ENCODE results near the gene CFAP119. TPM values are rescaled to one million over a fixed set of nuclear protein-coding genes. Genes with fewer than 3 reads are reported as not detected.

The CFAP119 gene
- total RNA-seq, 2 experiments from 2014 or later: 4.1 to 4.6 TPM

DNA sequence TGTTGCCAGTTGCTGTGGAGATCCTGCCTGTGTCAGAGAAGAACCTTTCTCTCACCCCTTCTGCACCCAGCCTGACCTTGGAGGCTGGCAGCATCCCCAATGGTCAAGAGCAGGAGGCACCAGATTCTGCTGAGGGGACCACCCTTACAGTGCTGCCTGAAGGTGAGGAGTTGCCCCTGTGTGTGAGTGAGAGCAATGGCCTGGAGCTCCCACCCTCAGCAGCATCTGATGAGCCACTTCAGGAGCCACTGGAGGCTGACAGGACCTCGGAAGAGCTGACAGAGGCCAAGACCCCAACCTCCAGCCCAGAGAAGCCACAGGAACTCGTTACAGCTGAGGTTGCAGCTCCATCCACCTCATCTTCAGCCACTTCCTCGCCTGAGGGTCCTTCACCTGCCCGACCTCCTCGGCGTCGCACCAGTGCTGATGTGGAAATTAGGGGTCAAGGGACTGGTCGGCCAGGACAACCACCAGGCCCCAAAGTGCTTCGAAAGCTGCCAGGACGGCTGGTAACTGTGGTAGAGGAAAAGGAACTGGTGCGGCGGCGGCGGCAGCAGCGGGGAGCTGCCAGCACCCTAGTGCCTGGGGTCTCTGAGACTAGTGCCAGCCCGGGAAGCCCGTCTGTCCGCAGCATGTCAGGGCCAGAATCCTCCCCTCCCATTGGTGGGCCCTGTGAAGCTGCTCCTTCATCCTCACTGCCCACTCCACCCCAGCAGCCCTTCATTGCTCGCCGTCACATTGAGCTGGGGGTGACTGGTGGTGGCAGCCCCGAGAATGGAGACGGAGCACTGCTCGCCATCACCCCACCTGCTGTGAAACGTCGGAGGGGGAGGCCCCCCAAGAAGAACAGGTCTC, 23.8 kb downstream of the CFAP119 start:
- DNase-seq: no peak
- Mint-ChIP-seq H3K4me1 (peaks cover 4% of the 10 kb centered on the region), H3K27me3 (no peaks in the 10 kb centered on the region), H3K4me3 (no peak overlapping the region), H3K9me3 (ENCODE audit: low read depth) (no peaks in the 10 kb centered on the region), H3K27ac (no peak overlapping the region), H3K36me3 (peaks cover 43% of the 10 kb centered on the region)
- CTCF ChIA-PET: no interaction called here
- no peak for ATAC-seq

DNA sequence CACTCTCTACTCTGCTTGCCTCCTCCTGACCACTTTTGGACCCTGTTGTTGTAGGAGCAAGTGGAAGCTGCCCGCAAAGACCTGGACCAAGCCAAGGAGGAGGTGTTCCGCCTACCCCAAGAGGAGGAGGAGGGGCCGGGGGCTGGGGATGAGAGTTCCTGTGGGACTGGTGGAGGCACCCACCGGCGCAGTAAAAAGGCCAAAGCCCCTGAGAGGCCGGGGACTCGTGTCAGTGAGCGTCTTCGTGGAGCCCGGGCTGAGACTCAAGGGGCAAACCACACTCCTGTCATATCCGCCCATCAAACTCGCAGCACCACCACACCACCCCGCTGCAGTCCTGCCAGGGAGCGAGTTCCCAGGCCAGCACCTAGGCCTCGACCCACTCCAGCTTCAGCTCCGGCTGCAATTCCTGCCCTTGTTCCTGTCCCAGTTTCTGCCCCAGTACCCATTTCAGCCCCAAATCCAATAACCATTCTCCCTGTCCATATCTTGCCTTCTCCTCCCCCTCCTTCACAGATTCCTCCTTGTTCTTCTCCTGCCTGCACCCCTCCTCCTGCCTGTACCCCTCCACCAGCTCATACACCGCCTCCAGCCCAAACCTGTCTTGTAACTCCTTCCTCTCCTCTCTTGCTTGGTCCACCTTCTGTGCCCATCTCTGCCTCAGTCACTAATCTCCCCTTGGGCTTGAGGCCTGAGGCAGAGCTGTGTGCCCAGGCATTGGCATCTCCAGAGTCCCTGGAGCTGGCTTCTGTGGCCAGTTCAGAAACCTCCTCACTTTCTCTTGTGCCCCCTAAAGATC, 24.7 kb downstream of the CFAP119 start:
- Mint-ChIP-seq H3K4me3 (no peak overlapping the region), H3K36me3 (peaks cover 46% of the 10 kb centered on the region), H3K9me3 (ENCODE audit: low read depth) (no peaks in the 10 kb centered on the region), H3K4me1 (peaks cover 4% of the 10 kb centered on the region), H3K27me3 (no peaks in the 10 kb centered on the region), H3K27ac (no peak overlapping the region)
- no peak for DNase-seq
- CTCF ChIA-PET: interaction anchor here (0.6 to 0.7 kb wide), 2 partner anchors 165 to 465 kb away, joined by 3 read pairs; no protein-coding TSS in a partner anchor
- ATAC-seq: no peak

- peak; percentile 67 for ATAC-seq
- H3K27ac Mint-ChIP-seq: no peak overlapping the region
- H3K4me1 Mint-ChIP-seq: peaks cover 20% of the 10 kb centered on the region
These were observed 30.5 kb downstream of the CFAP119 start for GRCh38 chr16:30731411-30731810.

DNA sequence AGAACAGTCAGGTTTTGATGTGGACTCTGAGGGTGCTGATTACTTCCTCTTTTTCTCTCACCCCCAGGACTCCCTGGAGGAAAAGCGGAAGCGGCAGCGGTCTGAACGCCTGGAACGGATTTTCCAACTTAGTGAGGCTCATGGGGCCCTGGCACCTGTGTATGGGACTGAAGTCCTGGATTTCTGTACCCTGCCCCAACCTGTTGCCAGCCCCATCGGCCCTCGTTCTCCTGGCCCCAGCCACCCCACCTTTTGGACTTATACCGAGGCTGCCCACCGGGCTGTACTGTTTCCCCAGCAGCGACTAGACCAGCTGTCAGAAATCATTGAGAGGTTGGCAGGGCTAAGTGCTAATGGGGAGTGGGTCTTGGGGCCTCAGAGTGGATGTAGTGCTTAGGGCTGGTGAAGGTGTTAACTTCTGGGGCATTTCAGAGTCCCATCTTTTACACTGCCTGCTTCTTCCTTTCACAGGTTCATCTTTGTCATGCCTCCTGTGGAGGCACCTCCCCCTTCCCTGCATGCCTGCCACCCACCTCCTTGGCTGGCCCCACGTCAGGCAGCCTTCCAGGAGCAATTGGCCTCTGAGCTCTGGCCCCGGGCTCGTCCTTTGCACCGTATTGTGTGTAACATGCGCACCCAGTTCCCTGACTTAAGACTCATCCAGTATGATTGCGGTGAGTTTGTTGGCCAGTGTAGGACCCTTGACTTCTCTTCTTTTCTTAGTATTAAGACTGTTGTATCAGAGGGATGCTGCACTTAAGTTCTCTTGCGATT, 32.8 kb downstream of the CFAP119 start:
- Mint-ChIP-seq H3K4me3 (no peak overlapping the region), H3K9me3 (ENCODE audit: low read depth) (no peaks in the 10 kb centered on the region), H3K36me3 (peaks cover 54% of the 10 kb centered on the region), H3K4me1 (peaks cover 20% of the 10 kb centered on the region), H3K27me3 (no peaks in the 10 kb centered on the region), H3K27ac (no peak overlapping the region)
- CTCF ChIA-PET: no interaction called here
- DNase-seq (no peak), ATAC-seq (no peak)

More at GRCh38 chr16:30731411-30731810, 30.5 kb downstream of the CFAP119 start:
- DNase-seq: peak; percentile 50
- no peaks in the 10 kb centered on the region for H3K27me3 Mint-ChIP-seq
- H3K36me3 Mint-ChIP-seq: peaks cover 51% of the 10 kb centered on the region
- H3K9me3 Mint-ChIP-seq (ENCODE audit: low read depth): no peaks in the 10 kb centered on the region
- no peak overlapping the region for H3K4me3 Mint-ChIP-seq
- CTCF ChIA-PET: no interaction called here

- DNase-seq: no peak
- no peak overlapping the region for H3K27ac Mint-ChIP-seq
- H3K36me3 Mint-ChIP-seq: peaks cover 56% of the 10 kb centered on the region
- H3K4me1 Mint-ChIP-seq: peaks cover 20% of the 10 kb centered on the region
- CTCF ChIA-PET: no interaction called here
- no peak for ATAC-seq
- no peaks in the 10 kb centered on the region for H3K9me3 Mint-ChIP-seq (ENCODE audit: low read depth)
- no peak overlapping the region for H3K4me3 Mint-ChIP-seq
- no peaks in the 10 kb centered on the region for H3K27me3 Mint-ChIP-seq
These were observed 33.5 kb downstream of the CFAP119 start for GRCh38 chr16:30728321-30728720.

DNA sequence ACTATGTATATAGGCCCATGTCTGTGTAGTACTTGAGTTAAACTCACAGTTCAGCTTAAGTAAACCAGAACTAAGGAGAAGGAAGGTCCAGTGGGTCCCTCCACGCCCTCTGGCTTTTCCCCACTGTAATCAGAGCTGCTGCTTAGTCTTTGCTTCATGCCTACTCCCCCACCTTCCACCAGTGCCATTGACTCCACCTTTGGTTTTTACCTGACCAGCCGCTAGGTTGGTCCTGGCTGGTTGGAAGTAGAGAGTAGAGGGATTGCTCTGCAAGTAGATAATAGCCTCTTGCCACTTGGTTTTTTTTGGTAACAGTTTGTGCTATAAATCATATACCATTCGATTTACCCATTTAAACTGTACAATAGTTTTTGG, 36.5 kb downstream of the CFAP119 start:
- Mint-ChIP-seq H3K27me3 (no peaks in the 10 kb centered on the region), H3K9me3 (ENCODE audit: low read depth) (no peaks in the 10 kb centered on the region), H3K4me3 (no peak overlapping the region), H3K4me1 (peaks cover 17% of the 10 kb centered on the region), H3K27ac (no peak overlapping the region), H3K36me3 (peaks cover 68% of the 10 kb centered on the region)
- CTCF ChIA-PET: interaction anchor here (0.6 kb wide), 1 partner anchor 31 kb away, joined by 4 read pairs; no protein-coding TSS in a partner anchor
- ATAC-seq: no peak
- DNase-seq: no peak

DNA sequence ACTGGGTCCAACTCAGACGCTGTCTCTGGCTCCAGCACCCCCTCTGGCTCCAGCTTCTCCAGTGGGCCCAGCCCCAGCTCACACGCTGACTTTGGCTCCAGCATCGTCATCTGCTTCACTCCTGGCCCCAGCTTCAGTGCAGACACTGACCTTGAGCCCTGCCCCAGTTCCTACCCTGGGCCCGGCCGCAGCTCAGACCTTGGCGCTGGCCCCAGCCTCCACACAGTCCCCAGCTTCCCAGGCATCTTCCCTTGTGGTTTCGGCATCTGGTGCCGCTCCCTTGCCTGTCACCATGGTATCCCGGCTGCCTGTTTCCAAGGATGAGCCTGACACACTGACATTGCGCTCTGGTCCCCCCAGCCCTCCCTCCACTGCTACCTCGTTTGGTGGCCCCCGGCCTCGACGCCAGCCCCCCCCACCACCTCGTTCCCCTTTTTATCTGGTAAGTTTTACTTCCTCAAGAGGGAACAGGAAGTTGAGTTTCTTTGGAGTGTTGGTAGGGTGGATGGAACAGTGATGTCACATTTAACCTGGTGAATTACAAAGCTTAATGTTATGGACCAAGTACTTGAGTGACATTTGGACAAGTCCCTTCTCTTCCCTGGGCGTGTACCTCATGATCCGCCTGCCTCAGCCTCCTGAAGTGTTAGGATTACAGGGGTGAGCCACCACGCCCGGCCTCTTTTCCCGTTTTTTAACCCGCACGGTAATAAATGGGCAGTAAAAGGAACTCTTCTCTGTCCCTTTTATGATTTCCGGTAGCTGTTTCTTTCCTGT, 37.0 kb downstream of the CFAP119 start:
- Mint-ChIP-seq H3K4me1 (peaks cover 11% of the 10 kb centered on the region), H3K27ac (no peak overlapping the region), H3K36me3 (peaks cover 69% of the 10 kb centered on the region), H3K9me3 (ENCODE audit: low read depth) (no peaks in the 10 kb centered on the region), H3K4me3 (no peak overlapping the region), H3K27me3 (no peaks in the 10 kb centered on the region)
- ATAC-seq: no peak
- CTCF ChIA-PET: no interaction called here
- no peak for DNase-seq

DNA sequence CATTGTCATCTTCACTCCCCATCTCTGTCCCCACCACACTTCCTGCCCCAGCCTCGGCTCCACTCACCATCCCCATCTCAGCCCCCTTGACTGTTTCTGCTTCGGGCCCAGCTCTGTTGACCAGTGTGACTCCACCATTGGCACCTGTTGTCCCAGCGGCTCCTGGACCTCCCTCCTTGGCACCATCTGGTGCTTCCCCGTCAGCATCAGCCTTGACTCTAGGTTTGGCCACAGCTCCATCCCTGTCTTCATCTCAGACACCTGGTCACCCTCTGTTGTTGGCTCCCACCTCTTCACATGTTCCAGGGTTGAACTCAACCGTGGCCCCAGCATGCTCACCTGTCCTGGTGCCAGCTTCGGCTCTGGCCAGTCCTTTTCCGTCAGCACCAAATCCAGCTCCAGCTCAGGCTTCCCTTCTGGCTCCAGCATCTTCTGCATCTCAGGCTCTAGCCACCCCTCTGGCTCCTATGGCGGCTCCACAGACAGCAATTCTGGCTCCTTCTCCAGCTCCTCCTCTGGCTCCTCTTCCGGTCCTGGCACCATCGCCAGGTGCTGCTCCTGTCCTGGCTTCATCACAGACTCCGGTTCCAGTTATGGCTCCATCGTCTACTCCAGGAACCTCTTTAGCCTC, 38.0 kb downstream of the CFAP119 start:
- CTCF ChIA-PET: interaction anchor here (0.6 kb wide), 1 partner anchor 125 kb away, joined by 3 read pairs; no protein-coding TSS in a partner anchor
- Mint-ChIP-seq H3K4me1 (peaks cover 4% of the 10 kb centered on the region), H3K9me3 (ENCODE audit: low read depth) (no peaks in the 10 kb centered on the region), H3K36me3 (peaks cover 67% of the 10 kb centered on the region), H3K4me3 (no peak overlapping the region), H3K27me3 (no peaks in the 10 kb centered on the region), H3K27ac (no peak overlapping the region)
- no peak for DNase-seq
- ATAC-seq: no peak

DNA sequence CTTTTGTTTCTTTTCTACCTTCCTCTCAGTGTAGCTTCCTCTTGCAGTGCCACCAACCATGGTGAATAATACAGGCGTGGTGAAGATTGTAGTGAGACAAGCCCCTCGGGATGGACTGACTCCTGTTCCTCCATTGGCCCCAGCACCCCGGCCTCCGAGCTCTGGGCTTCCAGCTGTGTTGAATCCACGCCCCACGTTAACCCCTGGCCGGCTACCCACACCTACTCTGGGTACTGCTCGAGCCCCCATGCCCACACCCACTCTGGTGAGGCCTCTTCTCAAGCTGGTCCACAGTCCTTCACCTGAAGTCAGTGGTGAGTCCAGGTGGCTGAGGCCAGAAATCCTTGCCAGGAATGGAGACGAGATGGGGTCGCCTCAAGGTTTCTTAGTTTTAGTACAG, 38.9 kb downstream of the CFAP119 start:
- DNase-seq (no peak), ATAC-seq (no peak)
- Mint-ChIP-seq H3K27ac (no peak overlapping the region), H3K4me1 (peaks cover 2% of the 10 kb centered on the region), H3K4me3 (no peak overlapping the region), H3K36me3 (peaks cover 62% of the 10 kb centered on the region), H3K27me3 (no peaks in the 10 kb centered on the region), H3K9me3 (ENCODE audit: low read depth) (no peaks in the 10 kb centered on the region)
- CTCF ChIA-PET: no interaction called here

- DNase-seq: no peak
- no peak overlapping the region for H3K27ac Mint-ChIP-seq
- H3K36me3 Mint-ChIP-seq: peaks cover 61% of the 10 kb centered on the region
- no peak overlapping the region for H3K4me3 Mint-ChIP-seq
- no peak for ATAC-seq
- H3K27me3 Mint-ChIP-seq: no peaks in the 10 kb centered on the region
- CTCF ChIA-PET: interaction anchor here (1.2 to 1.5 kb wide), 2 partner anchors 10 to 25 kb away, joined by 3 to 4 read pairs; no protein-coding TSS in a partner anchor
- H3K9me3 Mint-ChIP-seq (ENCODE audit: low read depth): no peaks in the 10 kb centered on the region
- peaks cover 2% of the 10 kb centered on the region for H3K4me1 Mint-ChIP-seq
These were observed 39.4 kb downstream of the CFAP119 start for GRCh38 chr16:30722443-30722842.

GRCh38 chr16:30721606-30722005, 40.3 kb downstream of the CFAP119 start:
- no peak overlapping the region for H3K27ac Mint-ChIP-seq
- no peak for ATAC-seq
- CTCF ChIA-PET: interaction anchor here (1.2 to 1.5 kb wide), 2 partner anchors 9 to 26 kb away, joined by 3 to 4 read pairs; no protein-coding TSS in a partner anchor

GRCh38 chr16:30721167-30721566, 40.7 kb downstream of the CFAP119 start:
- ATAC-seq: no peak
- H3K27ac Mint-ChIP-seq: no peak overlapping the region
- peaks cover 68% of the 10 kb centered on the region for H3K36me3 Mint-ChIP-seq
- no peak for DNase-seq
- H3K4me1 Mint-ChIP-seq: peaks cover 13% of the 10 kb centered on the region
- no peak overlapping the region for H3K4me3 Mint-ChIP-seq
- H3K9me3 Mint-ChIP-seq (ENCODE audit: low read depth): no peaks in the 10 kb centered on the region
- CTCF ChIA-PET: interaction anchor here (1.2 to 1.5 kb wide), 2 partner anchors 9 to 26 kb away, joined by 3 to 4 read pairs; no protein-coding TSS in a partner anchor
- no peaks in the 10 kb centered on the region for H3K27me3 Mint-ChIP-seq

More at GRCh38 chr16:30721606-30722005, 40.3 kb downstream of the CFAP119 start:
- H3K36me3 Mint-ChIP-seq: peaks cover 65% of the 10 kb centered on the region
- H3K4me1 Mint-ChIP-seq: peaks cover 9% of the 10 kb centered on the region
- no peak for DNase-seq
- H3K4me3 Mint-ChIP-seq: no peak overlapping the region
- no peaks in the 10 kb centered on the region for H3K27me3 Mint-ChIP-seq
- H3K9me3 Mint-ChIP-seq (ENCODE audit: low read depth): no peaks in the 10 kb centered on the region

Measured in activated CD8-positive, alpha-beta memory T cell treated with anti-CD3 and anti-CD28 coated beads, Interleukin-2, amount 10 ng/mL, durations not matched to agents 7 days and 5 days (primary cell).